GM06990 (cell line): ENCODE data around the gene WEE2.
A peak's percentile ranks its signal among the peaks of the same experiment; 100 is the strongest.

Source experiments
- DNase-seq: peaks from one replicate; pipeline ENCODE4 v3.0.0-alpha.2; 2011; ENCODE audit not compliant: insufficient read length; ENCODE audit errors: extremely low read depth
- H3K27me3 ChIP-seq: replicated peaks from 2 replicates; pipeline ENCODE4 v1.6.0; 2011; ENCODE audit warnings: low read length; ENCODE audit not compliant: control insufficient read depth, insufficient read depth
- H3K36me3 ChIP-seq: 2 replicates; pipeline ENCODE4 v1.5.1; 2011; ENCODE audit warnings: low read length; ENCODE audit not compliant: control insufficient read depth, insufficient read depth
- H3K4me3 ChIP-seq: replicated peaks from 2 replicates; pipeline ENCODE4 v1.5.1; 2011; ENCODE audit warnings: low read depth, mild to moderate bottlenecking, control low read depth, low read length
- CTCF ChIP-seq: IDR thresholded peaks from 2 replicates; pipeline ENCODE4 v1.5.1; 2011; ENCODE audit warnings: low read length, control low read depth, mild to moderate bottlenecking, inconsistent platforms; ENCODE audit not compliant: insufficient read depth, poor library complexity, severe bottlenecking

WEE2 gene

GRCh38 chr7:141702047-141702567 lies 6.0 kb upstream of the WEE2 start, which contains the start of gene DENND11:
DENND11 (minus strand) TSS chr7:141702166; CDS start chr7:141702153, 13 bp downstream.
- Histone ChIP-seq H3K4me3 (peak within 1 kb of the TSS; percentile 75), H3K27me3 (no peaks in the 10 kb centered on the region), H3K36me3 (no peaks in the 10 kb centered on the region)
- TF ChIP-seq CTCF, result no peak
- DNase-seq, result peak; percentile 74

DNA sequence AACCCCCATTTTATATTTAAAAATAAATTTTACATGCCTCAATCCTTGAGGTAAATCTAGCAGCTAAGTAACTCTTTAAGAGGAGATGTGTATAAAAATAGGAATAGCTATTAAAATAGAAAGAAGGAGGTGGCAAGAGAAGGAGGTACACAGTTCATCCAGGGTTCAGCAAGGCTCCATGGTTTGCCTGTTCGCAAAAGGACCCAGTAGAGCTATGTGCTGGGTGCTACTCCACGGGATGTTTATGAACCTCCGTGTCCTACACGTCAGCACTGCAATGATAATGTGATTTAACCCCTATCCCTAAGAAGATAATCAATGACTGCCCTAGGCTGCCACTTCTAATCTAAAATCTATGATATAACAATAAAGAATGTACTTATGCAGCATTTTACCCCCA lies 5.3 kb upstream of the WEE2 start:
- no peaks in the 10 kb centered on the region for H3K36me3 ChIP-seq
- no peak for TF ChIP-seq CTCF
- H3K27me3 ChIP-seq, result no peaks in the 10 kb centered on the region
- no peak for DNase-seq
- H3K4me3 ChIP-seq, result no peak overlapping the region

GRCh38 chr7:141704112-141704511 lies 4.0 kb upstream of the WEE2 start:
- TF ChIP-seq CTCF, result no peak
- Histone ChIP-seq H3K36me3 (no peaks in the 10 kb centered on the region), H3K27me3 (no peaks in the 10 kb centered on the region), H3K4me3 (no peak overlapping the region)
- no peak for DNase-seq

DNA sequence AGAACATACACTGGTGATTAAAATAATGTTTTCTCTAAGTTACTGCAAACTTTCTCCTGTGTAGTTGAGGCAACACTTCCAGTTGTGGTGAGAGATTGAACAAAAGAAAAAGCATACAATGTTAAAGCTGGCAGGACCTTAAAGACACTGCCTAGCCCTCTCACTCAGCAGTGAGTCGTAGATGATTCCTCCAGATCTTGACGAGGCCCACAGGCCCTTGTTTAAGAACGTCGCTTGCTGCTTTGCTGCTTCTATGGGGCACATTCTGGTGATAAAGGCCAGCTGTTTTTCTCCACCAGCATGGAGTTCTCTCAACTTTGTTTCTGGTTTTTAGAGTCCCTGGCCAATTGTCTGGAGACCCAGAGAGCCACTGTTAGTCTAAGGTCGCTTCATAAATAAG lies 3.4 kb upstream of the WEE2 start:
- TF ChIP-seq CTCF, result no peak
- no peak overlapping the region for H3K4me3 ChIP-seq
- H3K27me3 ChIP-seq, result no peaks in the 10 kb centered on the region
- H3K36me3 ChIP-seq, result no peaks in the 10 kb centered on the region
- DNase-seq, result no peak

DNA sequence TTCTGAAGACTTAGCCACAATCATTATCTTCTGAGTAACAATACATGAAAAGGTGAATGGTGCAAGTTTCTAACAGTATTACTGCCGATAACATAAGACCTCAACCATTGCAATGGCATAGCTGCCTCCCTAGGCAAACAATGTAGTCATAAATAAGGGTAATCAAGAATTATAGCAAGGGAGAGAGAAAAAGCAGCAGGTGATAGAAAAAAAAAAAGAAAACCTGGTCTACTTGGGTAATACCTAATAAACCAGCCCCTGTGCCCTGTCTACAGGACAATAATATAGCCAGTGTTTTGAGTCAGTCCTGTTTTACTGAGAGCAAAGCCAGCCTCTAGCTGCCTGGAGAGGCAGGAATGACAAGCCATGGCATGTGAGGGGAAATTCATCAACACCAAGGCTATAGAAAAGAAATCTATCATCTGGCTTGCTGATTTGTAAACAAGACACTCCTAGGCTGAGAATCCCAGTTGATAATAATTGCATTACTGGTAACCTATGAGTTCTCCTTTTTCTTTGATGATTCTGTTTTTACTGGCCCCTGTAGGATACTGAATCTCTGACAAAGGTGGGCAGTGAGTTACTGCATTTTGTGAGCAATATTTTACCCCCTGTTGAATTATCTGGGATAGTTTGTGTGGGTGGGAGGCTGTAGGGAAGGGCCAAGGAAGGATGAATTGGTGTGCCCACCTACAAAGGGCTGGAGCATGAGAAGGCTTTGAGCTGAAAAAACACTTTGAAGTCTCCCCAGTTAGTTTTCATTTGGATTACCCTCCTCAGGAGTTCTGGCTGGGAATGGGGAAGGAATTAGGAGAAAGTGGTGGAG lies 1.7 kb upstream of the WEE2 start:
- no peak for TF ChIP-seq CTCF
- no peak for DNase-seq
- no peak overlapping the region for H3K4me3 ChIP-seq

More for the DNA sequence above, 1.7 kb upstream of the WEE2 start:
- no peaks in the 10 kb centered on the region for H3K36me3 ChIP-seq
- H3K27me3 ChIP-seq, result no peaks in the 10 kb centered on the region
